A549 (cell line): Measurements from ENCODE around the gene IL6R. TPM values are rescaled to one million over a fixed set of nuclear protein-coding genes. Genes with fewer than 3 reads are reported as not detected.

Experiments
- ATAC-seq, 2 experiments: fragments of 200-7000 bp in 1 of 2; fragments of >200 bp in 1 of 2; cut with Nextera tagmentation in 1 of 2; cut with Tn5 transposase in 1 of 2; 3 replicates each; pipeline versions ENCODE4 v1.8.0 to v1.9.1; 2018 to 2020; ENCODE audit warnings: mild to moderate bottlenecking in 1 of 2, moderate library complexity in 1 of 2
- CTCF ChIA-PET: fragments of 300-600 bp; sonication (Branson Sonifier 250); formaldehyde crosslinking; extraction: SDS; loops from one replicate; lab custom pipeline; 2021; ENCODE audit warnings: antibody characterized with exemption, inconsistent platforms; lab: Yijun Ruan, JAX
- POLR2A ChIA-PET: fragments of 350-600 bp; formaldehyde crosslinking; extraction: SDS; loops from one replicate; lab custom pipeline; 2021; ENCODE audit warnings: antibody characterized with exemption, inconsistent platforms; lab: Yijun Ruan, JAX
- DNase-seq, 2 experiments: peaks; one replicate each; pipeline versions ENCODE4 v3.0.0 to v3.0.0-alpha.2; 2011 to 2016; ENCODE audit warnings: low read depth in 1 of 2, low spot score in 1 of 2
- FAIRE-seq: peaks from 2 replicates; lab custom pipeline; 2011; peaks lifted over from hg19 to GRCh38; lab: Jason Lieb, UNC
- H3K27ac ChIP-seq, 2 experiments: fragments of >200 bp; sonication (Bioruptor Twin); formaldehyde crosslinking; 3 replicates each; pipeline ENCODE4 v1.5.1; 2016 to 2017
- H3K4me1 ChIP-seq: fragments of >200 bp; sonication (Bioruptor Twin); formaldehyde crosslinking; 3 replicates; pipeline ENCODE4 v1.6.1; 2016
- H3K4me2 ChIP-seq: fragments of >200 bp; sonication (Bioruptor Twin); formaldehyde crosslinking; 3 replicates; pipeline ENCODE4 v1.6.1; 2016
- H3K4me3 ChIP-seq: fragments of >200 bp; sonication (Bioruptor Twin); formaldehyde crosslinking; 3 replicates; pipeline ENCODE4 v1.5.1; 2016
- H3K9me3 ChIP-seq: fragments of >200 bp; sonication (Bioruptor Twin); formaldehyde crosslinking; 3 replicates; pipeline ENCODE4 v1.6.1; 2016
- CBX8 ChIP-seq: fragments of 200-600 bp; sonication (generic); IDR thresholded peaks from 2 replicates; pipeline ENCODE4 v1.6.1; 2016
- CEBPB ChIP-seq, 2 experiments: fragments of >200 bp in 1 of 2; sonication (Bioruptor Twin) in 1 of 2; formaldehyde crosslinking in 1 of 2; IDR thresholded peaks; 2 replicates each; pipeline ENCODE4 v1.6.1; 2012 to 2016
- EHMT2 ChIP-seq: fragments of 200-600 bp; sonication (generic); IDR thresholded peaks from 2 replicates; pipeline ENCODE4 v1.6.1; 2016; ENCODE audit warnings: antibody characterized with exemption, low read depth, mild to moderate bottlenecking, moderate library complexity
- FOXS1 ChIP-seq: fragments of 250-450 bp; sonication (Bioruptor Pico); IDR thresholded peaks from 2 replicates; pipeline ENCODE4 v1.5.0; 2020; ENCODE audit warnings: mild to moderate bottlenecking, moderate library complexity
- HDAC2 ChIP-seq: fragments of 200-600 bp; sonication (generic); IDR thresholded peaks from 2 replicates; pipeline ENCODE4 v1.6.1; 2016
- HEYL ChIP-seq: fragments of 250-450 bp; sonication (Bioruptor Pico); IDR thresholded peaks from 2 replicates; pipeline ENCODE4 v1.8.0; 2021; ENCODE audit warnings: mild to moderate bottlenecking, moderate library complexity
- HOXA7 ChIP-seq: fragments of 250-450 bp; sonication (Bioruptor Pico); IDR thresholded peaks from 2 replicates; pipeline ENCODE4 v1.5.0; 2020; ENCODE audit warnings: mild to moderate bottlenecking, moderate library complexity
- HOXB5 ChIP-seq: fragments of 250-450 bp; sonication (Bioruptor Pico); IDR thresholded peaks from 2 replicates; pipeline ENCODE4 v1.5.0; 2020; ENCODE audit warnings: mild to moderate bottlenecking, moderate library complexity
- JUN ChIP-seq, 2 experiments: fragments of >200 bp; sonication (Bioruptor Twin); formaldehyde crosslinking; IDR thresholded peaks; 2 replicates in 1 of 2; 3 replicates in 1 of 2; pipeline ENCODE4 v1.6.1; 2016 to 2017
- JUNB ChIP-seq: fragments of >200 bp; sonication (Bioruptor Twin); formaldehyde crosslinking; IDR thresholded peaks from 2 replicates; pipeline ENCODE4 v1.6.1; 2016
- KDM5A ChIP-seq: fragments of 200-600 bp; sonication (generic); IDR thresholded peaks from 2 replicates; pipeline ENCODE4 v1.6.1; 2016; ENCODE audit warnings: antibody characterized with exemption, mild to moderate bottlenecking
- NFE2L2 ChIP-seq: fragments of 150-350 bp; conservative IDR thresholded peaks from 2 replicates; pipeline ENCODE4 v1.6.1; 2014; ENCODE audit warnings: low read length
- NPAS2 ChIP-seq: fragments of 250-450 bp; sonication (Bioruptor Pico); IDR thresholded peaks from 2 replicates; pipeline ENCODE4 v1.8.0; 2022; ENCODE audit warnings: mild to moderate bottlenecking, moderate library complexity, borderline replicate concordance
- POLR2A ChIP-seq: IDR thresholded peaks from 2 replicates; pipeline ENCODE4 v1.6.1; 2012; ENCODE audit warnings: mild to moderate bottlenecking, low read length
- POLR2AphosphoS2 ChIP-seq: conservative IDR thresholded peaks from 2 replicates; pipeline ENCODE4 v1.6.1; 2012; ENCODE audit warnings: low read length, improper control_type of control experiment, inconsistent platforms
- RARB ChIP-seq: fragments of 250-450 bp; sonication (Bioruptor Pico); IDR thresholded peaks from 2 replicates; pipeline ENCODE4 v1.8.0; 2021; ENCODE audit warnings: mild to moderate bottlenecking, moderate library complexity
- RCOR1 ChIP-seq: fragments of 150-350 bp; IDR thresholded peaks from 2 replicates; pipeline ENCODE4 v1.6.1; 2014; ENCODE audit warnings: antibody characterized with exemption, low read length, low read depth
- REST ChIP-seq: fragments of 200-600 bp; sonication (generic); IDR thresholded peaks from 2 replicates; pipeline ENCODE4 v1.6.1; 2016; ENCODE audit warnings: antibody characterized with exemption, mild to moderate bottlenecking, moderate library complexity
- RFX5 ChIP-seq: fragments of 450-650 bp; IDR thresholded peaks from 2 replicates; pipeline ENCODE4 v1.7.1; 2014; ENCODE audit warnings: antibody characterized with exemption, mild to moderate bottlenecking, moderate library complexity
- SREBF2 ChIP-seq: fragments of 450-650 bp; IDR thresholded peaks from 2 replicates; pipeline ENCODE4 v1.6.1; 2014; ENCODE audit warnings: mild to moderate bottlenecking, moderate library complexity
- TP53 ChIP-seq: fragments of 250-450 bp; sonication (Bioruptor Pico); IDR thresholded peaks from 2 replicates; pipeline ENCODE4 v1.5.0; 2021; ENCODE audit warnings: mild to moderate bottlenecking, moderate library complexity
- USF2 ChIP-seq: fragments of 450-650 bp; IDR thresholded peaks from 2 replicates; pipeline ENCODE4 v1.6.1; 2014; ENCODE audit warnings: antibody characterized with exemption
- WGBS: methylation state at CpG from one replicate; pipeline ENCODE4 v1.1.6; 2017; ENCODE audit errors: missing lambda C conversion rate; 5-methylcytosine and 5-hydroxymethylcytosine counted together
- polyA plus RNA-seq, 4 experiments: library from polyadenylated mRNA; depleted of rRNA in 3 of 4; stranded (reverse); fragments of >200 nt; fragmentation: RNase III in 1 of 4; extraction: RNeasy Plus Mini Kit Qiagen cat#74134 plus additional on column Dnase treatment in 1 of 4; gene quantifications; 2 replicates in 3 of 4; 3 replicates in 1 of 4; pipeline ENCODE4 v1.2.3, GENCODE V29; 2011 to 2017
- TF ChIP-seq, protein P1 (sequence below): IDR thresholded peaks from 2 replicates; pipeline ENCODE4 v1.6.1; 2012
- TF ChIP-seq, protein P2 (sequence below): IDR thresholded peaks from 2 replicates; pipeline ENCODE4 v1.6.1; 2012
- TF ChIP-seq, protein P3 (sequence below): fragments of >200 bp; sonication (Bioruptor Twin); formaldehyde crosslinking; IDR thresholded peaks from 3 replicates; pipeline ENCODE4 v1.6.1; 2016

Gene IL6R
- polyA plus RNA-seq, 2 of the 4 experiments (the other 2 are of a cell fraction) = 2.2 to 2.7 TPM

DNA sequence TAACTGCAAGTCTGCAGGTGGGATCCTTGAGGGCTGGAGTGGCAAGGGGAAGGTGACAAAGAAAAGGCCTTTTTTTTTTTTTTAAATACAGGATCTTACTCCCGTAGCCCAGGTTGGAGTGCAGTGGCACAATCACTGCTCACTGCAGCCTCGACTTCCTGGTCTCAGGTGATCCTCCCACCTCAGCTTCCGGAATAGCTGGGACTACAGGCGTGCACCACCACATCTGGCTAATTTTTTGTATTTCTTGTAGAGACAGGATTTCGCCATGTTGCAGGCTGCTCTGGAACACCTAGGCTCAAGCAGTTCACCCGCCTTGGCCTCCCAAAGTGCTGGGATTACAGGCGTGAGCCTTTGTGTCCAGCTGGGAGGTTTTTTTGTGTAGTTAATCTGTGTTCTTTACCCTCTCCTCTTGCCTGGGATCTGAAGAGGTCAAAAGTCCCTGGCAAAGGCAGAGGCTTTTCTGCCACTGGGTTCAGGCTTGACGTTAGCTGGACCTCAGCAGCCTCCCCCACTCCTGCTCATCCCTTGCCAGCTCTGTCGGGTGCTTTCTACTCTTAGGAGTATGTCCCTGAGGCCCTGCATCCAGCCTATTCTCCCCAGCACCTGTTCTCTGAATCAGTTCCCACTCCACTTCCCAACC lies 5.2 kb downstream of the IL6R start:
- TF ChIP-seq JUN (IDR thresholded peaks at IDR 0.05) (no peak), HDAC2 (no peak), RARB (CRISPR knock-in tag) (no peak), NFE2L2 (no peak), HOXB5 (CRISPR knock-in tag) (no peak), SREBF2 (no peak), JUNB (no peak)
- no peak overlapping the region for H3K4me3 ChIP-seq
- 88% methylated on average over 9 of the region's 9 CpGs for WGBS
- CTCF ChIA-PET = interaction anchor here (0.6 to 6.4 kb wide), 5 partner anchors 9 to 124 kb away, joined by 3 to 38 read pairs (median 4); no protein-coding TSS in a partner anchor
- DNase-seq (no peak), ATAC-seq (no peak), FAIRE-seq (no peak)
- POLR2A ChIA-PET = no interaction called here
- no peaks in the 10 kb centered on the region for H3K9me3 ChIP-seq
- no peak overlapping the region; a peak in 1 of 6 replicates for H3K27ac ChIP-seq
- H3K4me2 ChIP-seq = no peak overlapping the region
- H3K4me1 ChIP-seq = peaks cover 25% of the 10 kb centered on the region

DNA sequence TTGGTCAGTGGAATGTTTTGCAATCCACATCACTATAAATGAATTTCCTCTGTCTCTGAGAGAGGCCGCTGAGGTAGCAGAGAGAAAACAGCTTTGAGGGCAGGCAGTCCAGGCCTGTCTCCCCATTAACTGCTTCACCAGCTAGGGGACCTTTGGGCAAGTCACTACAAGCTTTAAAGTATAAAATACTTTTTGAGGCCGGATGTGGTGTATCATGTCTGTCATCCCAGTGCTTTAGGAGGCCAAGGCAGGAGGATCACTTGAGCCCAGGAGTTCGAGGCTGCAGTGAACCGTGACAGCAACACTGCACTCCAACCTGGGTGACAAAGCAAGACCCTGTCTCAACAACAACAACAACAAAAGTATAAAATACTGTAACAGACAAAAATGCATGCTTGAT lies 6.4 kb downstream of the IL6R start:
- 88% methylated on average over 4 of the region's 4 CpGs for WGBS
- H3K4me1 ChIP-seq = peaks cover 22% of the 10 kb centered on the region
- POLR2A ChIA-PET = no interaction called here

GRCh38 chr1:154413177-154413783 lies 8.1 kb downstream of the IL6R start:
- POLR2A ChIA-PET = no interaction called here
- Histone ChIP-seq H3K4me1 (peaks cover 20% of the 10 kb centered on the region), H3K9me3 (no peaks in the 10 kb centered on the region), H3K4me2 (no peak overlapping the region), H3K4me3 (no peak overlapping the region), H3K27ac (no peak overlapping the region; a peak in 1 of 6 replicates)
- DNase-seq = no peak
- FAIRE-seq = no peak
- WGBS = 80% methylated on average over 7 of the region's 7 CpGs
- ATAC-seq = no peak
- CTCF ChIA-PET = interaction anchor here (0.6 to 2.1 kb wide), 2 partner anchors 9 to 202 kb away, joined by 3 to 9 read pairs; no protein-coding TSS in a partner anchor
- TF ChIP-seq, protein P1, sequence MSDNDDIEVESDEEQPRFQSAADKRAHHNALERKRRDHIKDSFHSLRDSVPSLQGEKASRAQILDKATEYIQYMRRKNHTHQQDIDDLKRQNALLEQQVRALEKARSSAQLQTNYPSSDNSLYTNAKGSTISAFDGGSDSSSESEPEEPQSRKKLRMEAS = no peak
- TF ChIP-seq POLR2AphosphoS2 (no peak), KDM5A (no peak), USF2 (no peak), REST (no peak), HEYL (no peak), JUN (IDR thresholded peaks at IDR 0.05) (no peak), EHMT2 (no peak), CBX8 (no peak)
- TF ChIP-seq, protein P2, sequence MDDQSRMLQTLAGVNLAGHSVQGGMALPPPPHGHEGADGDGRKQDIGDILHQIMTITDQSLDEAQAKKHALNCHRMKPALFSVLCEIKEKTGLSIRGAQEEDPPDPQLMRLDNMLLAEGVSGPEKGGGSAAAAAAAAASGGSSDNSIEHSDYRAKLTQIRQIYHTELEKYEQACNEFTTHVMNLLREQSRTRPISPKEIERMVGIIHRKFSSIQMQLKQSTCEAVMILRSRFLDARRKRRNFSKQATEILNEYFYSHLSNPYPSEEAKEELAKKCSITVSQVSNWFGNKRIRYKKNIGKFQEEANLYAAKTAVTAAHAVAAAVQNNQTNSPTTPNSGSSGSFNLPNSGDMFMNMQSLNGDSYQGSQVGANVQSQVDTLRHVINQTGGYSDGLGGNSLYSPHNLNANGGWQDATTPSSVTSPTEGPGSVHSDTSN = no peak

More for the DNA sequence above, 6.4 kb downstream of the IL6R start:
- Histone ChIP-seq H3K27ac (no peak overlapping the region; a peak in 1 of 6 replicates), H3K4me3 (no peak overlapping the region), H3K4me2 (no peak overlapping the region), H3K9me3 (no peaks in the 10 kb centered on the region)
- TF ChIP-seq, protein P2 = no peak
- TF ChIP-seq CBX8 = no peak
- TF ChIP-seq, protein P3, sequence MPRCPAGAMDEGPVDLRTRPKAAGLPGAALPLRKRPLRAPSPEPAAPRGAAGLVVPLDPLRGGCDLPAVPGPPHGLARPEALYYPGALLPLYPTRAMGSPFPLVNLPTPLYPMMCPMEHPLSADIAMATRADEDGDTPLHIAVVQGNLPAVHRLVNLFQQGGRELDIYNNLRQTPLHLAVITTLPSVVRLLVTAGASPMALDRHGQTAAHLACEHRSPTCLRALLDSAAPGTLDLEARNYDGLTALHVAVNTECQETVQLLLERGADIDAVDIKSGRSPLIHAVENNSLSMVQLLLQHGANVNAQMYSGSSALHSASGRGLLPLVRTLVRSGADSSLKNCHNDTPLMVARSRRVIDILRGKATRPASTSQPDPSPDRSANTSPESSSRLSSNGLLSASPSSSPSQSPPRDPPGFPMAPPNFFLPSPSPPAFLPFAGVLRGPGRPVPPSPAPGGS = no peak
- TF ChIP-seq NPAS2 (CRISPR knock-in tag) = no peak
- TF ChIP-seq CEBPB (IDR thresholded peaks at IDR 0.05) = no peak
- TF ChIP-seq RFX5 = no peak
- TF ChIP-seq TP53 = no peak
- TF ChIP-seq FOXS1 (CRISPR knock-in tag) = no peak
- no peak for TF ChIP-seq RCOR1
- no peak for TF ChIP-seq POLR2A
- TF ChIP-seq HOXA7 = no peak
- no peak for TF ChIP-seq EHMT2
- FAIRE-seq (no peak), ATAC-seq (no peak), DNase-seq (no peak)
- CTCF ChIA-PET = interaction anchor here (1.0 to 6.4 kb wide), 3 partner anchors 7 to 75 kb away, joined by 3 to 38 read pairs (median 5); no protein-coding TSS in a partner anchor
